Naive B cell (primary cell): Measurements from ENCODE around the gene GIGYF2. TPM values are rescaled to one million over a fixed set of nuclear protein-coding genes. Genes with fewer than 3 reads are reported as not detected.
"Not testable (repeated sequence)": the region's sequence is repeated elsewhere in the genome, so short reads cannot be mapped to it uniquely, and the experiment has no call there.

ENCODE experiments used
- ATAC-seq, 2 donors: fragments of 150-1000 bp; cut with Tn5 transposase; 2 replicates each; pipeline ENCODE4 v1.10.0; 2021; ENCODE audit warnings: low read depth in 2 of 2, mild to moderate bottlenecking in 2 of 2, moderate library complexity in 2 of 2
- DNase-seq: peaks from one replicate; pipeline ENCODE4 v3.0.0; 2022
- H3K27ac Mint-ChIP-seq, 6 donors: one replicate each; pipeline ENCODE4 v1.8.0; 2020 to 2022; ENCODE audit warnings: mild to moderate bottlenecking in 6 of 6, mixed read lengths in 6 of 6, moderate library complexity in 5 of 6, inconsistent platforms in 2 of 6
- H3K27me3 Mint-ChIP-seq, 3 donors: one replicate each; pipeline ENCODE4 v1.8.0; 2021 to 2022; ENCODE audit warnings: mixed read lengths in 3 of 3, mild to moderate bottlenecking in 1 of 3
- H3K36me3 Mint-ChIP-seq, 2 donors: one replicate each; pipeline ENCODE4 v1.8.0; 2020 to 2022; ENCODE audit warnings: mixed read lengths in 2 of 2, inconsistent platforms in 1 of 2, mild to moderate bottlenecking in 1 of 2
- H3K4me1 Mint-ChIP-seq, 3 donors: one replicate each; pipeline ENCODE4 v1.8.0; 2020 to 2022; ENCODE audit warnings: mixed read lengths in 3 of 3, inconsistent platforms in 1 of 3, mild to moderate bottlenecking in 1 of 3, moderate library complexity in 1 of 3
- H3K4me3 Mint-ChIP-seq, 8 donors: one replicate each; pipeline ENCODE4 v1.8.0; 2020 to 2022; ENCODE audit warnings: mild to moderate bottlenecking in 8 of 8, mixed read lengths in 8 of 8, moderate library complexity in 8 of 8, inconsistent platforms in 2 of 8
- H3K9me3 Mint-ChIP-seq, 7 donors: one replicate each; pipeline ENCODE4 v1.8.0; 2020 to 2022; ENCODE audit warnings: mixed read lengths in 7 of 7, mild to moderate bottlenecking in 5 of 7, inconsistent platforms in 2 of 7, moderate library complexity in 1 of 7
- polyA plus RNA-seq, 6 donors: library from polyadenylated mRNA; unstranded; fragments of 300-500 nt; fragmentation: Illumina TruSeq; gene quantifications; one replicate each; pipeline ENCODE4 v1.2.3, GENCODE V29; 2021; ENCODE audit warnings: low read depth in 6 of 6

GIGYF2 gene
- polyA plus RNA-seq, 6 donors from 2014 or later: 9.6 to 33.6 (median 18.3) TPM

- Mint-ChIP-seq H3K27me3 (peaks cover 14 to 36% (median 15%) of the 10 kb centered on the region in 3 donors), H3K9me3 (peaks cover 5 to 29% (median 26%) of the 10 kb centered on the region in 7 donors)
- H3K4me3 Mint-ChIP-seq, H3K36me3 Mint-ChIP-seq, DNase-seq, ATAC-seq, H3K4me1 Mint-ChIP-seq, H3K27ac Mint-ChIP-seq: not testable (repeated sequence)
Observed at GRCh38 chr2:232907718-232908085, 210.6 kb downstream of the GIGYF2 start.

GRCh38 chr2:232908695-232909094, 211.6 kb downstream of the GIGYF2 start:
- Mint-ChIP-seq H3K4me1 (no peaks in the 10 kb centered on the region), H3K36me3 (peaks cover 10 to 15% of the 10 kb centered on the region in 2 donors), H3K4me3 (no peak overlapping the region), H3K27me3 (peaks cover 21 to 42% (median 23%) of the 10 kb centered on the region in 3 donors), H3K27ac (no peak overlapping the region), H3K9me3 (peaks cover 10 to 35% (median 29%) of the 10 kb centered on the region in 7 donors)
- ATAC-seq (no peak), DNase-seq (no peak)

Other genes with a start within 250 kb of the GIGYF2 start
- gene ALPI, start 241.2 kb upstream of the GIGYF2 start, polyA plus RNA-seq: not detected
- not detected for gene ECEL1, start 209.5 kb upstream of the GIGYF2 start, polyA plus RNA-seq
- not detected for gene PRSS56, start 176.9 kb upstream of the GIGYF2 start, polyA plus RNA-seq
- not detected for gene CHRND, start 171.2 kb upstream of the GIGYF2 start, polyA plus RNA-seq
- gene CHRNG, start 157.6 kb upstream of the GIGYF2 start, polyA plus RNA-seq: not detected
- gene TIGD1, start 146.8 kb upstream of the GIGYF2 start, polyA plus RNA-seq: 1 to 10 TPM; 2.6 to 9.2 (median 7.9) TPM
- 10 to 100 TPM; 51.0 to 69.0 (median 63.1) TPM for gene EIF4E2, start 146.6 kb upstream of the GIGYF2 start, polyA plus RNA-seq
- not detected for gene EFHD1, start 63.7 kb upstream of the GIGYF2 start, polyA plus RNA-seq
- under 1 TPM in 3 of 6 donors, not detected in 3; 0.18 to 0.71 (median 0.27) TPM for gene KCNJ13, start 79.2 kb downstream of the GIGYF2 start, polyA plus RNA-seq
- under 1 TPM in 1 of 6 donors, not detected in 5; 0.12 TPM for gene SNORC, start 172.9 kb downstream of the GIGYF2 start, polyA plus RNA-seq